Stimulated activated CD4-positive, alpha-beta T cell treated with anti-CD3 and anti-CD28 coated beads, Interleukin-1b, Interleukin-23, amount 100 ng/mL, for 1 hour (primary cell): ENCODE results near the gene PIK3CB.
A peak's percentile ranks its signal among the peaks of the same experiment; 100 is the strongest.
"Not testable (repeated sequence)": the region's sequence is repeated elsewhere in the genome, so short reads cannot be mapped to it uniquely, and the experiment has no call there.

Experiments used
- DNase-seq, 2 donors: peaks; one replicate each; pipeline ENCODE4 v3.0.0-alpha.2; 2020; ENCODE audit warnings: low read depth in 2 of 2

The PIK3CB gene

DNA sequence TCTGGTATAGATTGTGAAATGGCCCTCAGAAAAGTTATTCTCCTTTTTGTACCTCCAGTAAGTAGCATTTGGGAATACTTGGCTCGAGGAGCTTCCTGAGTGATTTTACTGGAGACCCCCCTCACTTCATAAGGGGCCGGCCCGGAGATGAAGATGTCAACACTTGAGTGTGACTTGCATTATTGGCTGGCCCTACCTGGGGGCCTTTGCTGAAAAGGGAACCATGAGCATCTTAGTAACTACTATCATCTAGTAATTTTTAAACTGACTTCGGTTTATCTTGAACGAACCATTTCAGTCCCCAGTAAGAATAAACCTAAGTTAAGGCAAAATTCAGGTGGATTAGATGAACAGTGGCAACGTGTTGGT is 224.8 kb downstream of the PIK3CB start:
- DNase-seq, result no peak

DNA sequence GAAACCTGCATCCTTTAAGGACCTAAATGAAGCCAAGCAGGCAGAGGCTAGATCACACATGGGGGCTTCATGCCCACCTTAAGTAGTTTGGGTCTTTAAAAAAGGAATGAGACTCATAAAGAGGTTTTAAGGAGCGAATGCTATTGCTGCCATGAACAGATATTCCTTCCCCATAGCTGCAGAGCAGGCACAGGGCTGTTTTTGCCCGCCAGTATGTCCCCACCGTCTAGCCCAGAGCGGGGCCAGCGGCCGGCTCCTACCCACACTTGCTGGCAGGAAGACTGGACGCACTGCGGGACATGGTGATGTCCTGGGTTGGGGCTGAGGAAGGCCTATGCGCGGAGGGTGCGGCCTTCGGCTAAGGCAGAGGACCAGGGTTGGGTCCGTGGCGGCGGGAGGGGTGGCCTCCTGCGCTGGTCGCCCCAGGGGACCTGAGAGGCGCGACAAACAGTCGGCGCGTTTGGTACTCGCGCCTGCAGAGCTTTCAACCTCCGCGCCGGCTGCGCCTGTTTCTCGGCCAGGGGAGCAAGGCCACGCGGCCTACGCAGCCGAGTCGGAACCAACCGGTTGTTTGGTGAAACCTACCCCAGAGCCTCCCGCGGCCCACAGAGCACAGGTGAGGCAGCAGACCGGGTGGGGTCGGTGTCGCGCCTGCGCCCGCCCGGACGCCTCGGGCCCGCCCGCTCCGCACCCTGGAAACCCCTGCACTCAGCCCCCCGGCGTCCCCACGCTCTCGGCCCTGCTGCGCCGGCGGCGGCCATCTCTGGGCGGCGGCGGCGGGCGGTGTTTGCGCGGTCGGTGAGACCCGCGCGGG is 226.2 kb downstream of the PIK3CB start, which contains the start of gene FAIM:
FAIM (plus strand) TSS at position 450 of the 814 bp plus-strand sequence. CDS start 10,956 bp downstream, outside the sequence.
- DNase-seq, result peak; percentile 12 to 35

GRCh38 chr3:138604106-138604595 is 230.6 kb downstream of the PIK3CB start:
- DNase-seq, result not testable (repeated sequence)
